ENCODE measurements around the gene MAST4.

DNA sequence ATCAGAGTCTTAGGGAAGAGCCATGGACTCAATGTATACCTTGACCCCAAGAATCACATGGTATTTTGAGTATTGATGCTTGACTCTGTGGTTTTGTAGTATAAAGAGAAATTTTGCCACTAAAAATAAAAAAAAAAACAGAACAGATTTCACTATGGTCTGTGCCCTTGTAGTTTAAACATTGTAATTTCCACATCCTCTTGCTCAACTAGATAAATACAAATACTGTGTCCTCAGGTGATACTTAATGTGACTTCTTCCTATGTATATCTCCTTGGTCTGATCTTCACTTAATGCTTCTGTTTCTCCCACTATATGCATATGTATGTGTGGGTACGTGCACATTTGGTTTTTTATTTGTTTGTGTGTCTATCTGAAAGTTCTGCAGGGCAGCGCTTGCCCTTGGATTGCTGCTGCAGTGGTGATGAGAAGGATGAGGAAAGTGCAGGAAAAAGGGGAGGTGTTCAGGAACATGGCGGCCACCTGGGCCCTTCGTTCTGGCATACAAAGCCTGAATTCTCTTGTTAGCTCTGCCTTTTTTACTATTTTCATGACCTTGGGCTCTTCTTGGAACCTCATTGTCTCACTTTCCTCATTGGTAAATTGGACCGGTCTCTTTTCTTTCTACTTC lies 222.2 kb downstream of the MAST4 start:
- TF ChIP-seq, protein P1, sequence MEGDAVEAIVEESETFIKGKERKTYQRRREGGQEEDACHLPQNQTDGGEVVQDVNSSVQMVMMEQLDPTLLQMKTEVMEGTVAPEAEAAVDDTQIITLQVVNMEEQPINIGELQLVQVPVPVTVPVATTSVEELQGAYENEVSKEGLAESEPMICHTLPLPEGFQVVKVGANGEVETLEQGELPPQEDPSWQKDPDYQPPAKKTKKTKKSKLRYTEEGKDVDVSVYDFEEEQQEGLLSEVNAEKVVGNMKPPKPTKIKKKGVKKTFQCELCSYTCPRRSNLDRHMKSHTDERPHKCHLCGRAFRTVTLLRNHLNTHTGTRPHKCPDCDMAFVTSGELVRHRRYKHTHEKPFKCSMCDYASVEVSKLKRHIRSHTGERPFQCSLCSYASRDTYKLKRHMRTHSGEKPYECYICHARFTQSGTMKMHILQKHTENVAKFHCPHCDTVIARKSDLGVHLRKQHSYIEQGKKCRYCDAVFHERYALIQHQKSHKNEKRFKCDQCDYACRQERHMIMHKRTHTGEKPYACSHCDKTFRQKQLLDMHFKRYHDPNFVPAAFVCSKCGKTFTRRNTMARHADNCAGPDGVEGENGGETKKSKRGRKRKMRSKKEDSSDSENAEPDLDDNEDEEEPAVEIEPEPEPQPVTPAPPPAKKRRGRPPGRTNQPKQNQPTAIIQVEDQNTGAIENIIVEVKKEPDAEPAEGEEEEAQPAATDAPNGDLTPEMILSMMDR (IDR thresholded peaks at IDR 0.05) = no peak
- TF ChIP-seq EP300 (IDR thresholded peaks at IDR 0.05) = no peak

All from tibial nerve (tissue), 4 donors.